Panc1 (cell line): ENCODE data around the gene INPP5A.

ENCODE experiments used
- POLR2AphosphoS5 ChIP-seq: IDR thresholded peaks from 2 replicates; pipeline ENCODE4 v1.6.1; 2012; ENCODE audit warnings: mild to moderate bottlenecking, low read depth, low read length, moderate library complexity
- REST ChIP-seq, 2 experiments: IDR thresholded peaks; 2 replicates each; pipeline ENCODE4 v1.6.1; 2011 to 2012; ENCODE audit warnings: low read depth in 2 of 2, control low read depth in 1 of 2, low read length in 1 of 2, mild to moderate bottlenecking in 1 of 2, moderate library complexity in 1 of 2; ENCODE audit not compliant: insufficient read depth in 1 of 2
- SIN3A ChIP-seq: IDR thresholded peaks from 2 replicates; pipeline ENCODE4 v1.6.1; 2012; ENCODE audit warnings: low read depth, mild to moderate bottlenecking, low read length, moderate library complexity, borderline replicate concordance; ENCODE audit not compliant: insufficient read depth
- TCF7L2 ChIP-seq: IDR thresholded peaks from 2 replicates; pipeline ENCODE4 v1.6.1; 2011; ENCODE audit warnings: mild to moderate bottlenecking, low read depth, low read length, inconsistent platforms
- TF ChIP-seq, protein P1 (sequence below): fragments of 450-650 bp; IDR thresholded peaks from 2 replicates; pipeline ENCODE4 v1.5.1; 2017; ENCODE audit warnings: mild to moderate bottlenecking

DNA sequence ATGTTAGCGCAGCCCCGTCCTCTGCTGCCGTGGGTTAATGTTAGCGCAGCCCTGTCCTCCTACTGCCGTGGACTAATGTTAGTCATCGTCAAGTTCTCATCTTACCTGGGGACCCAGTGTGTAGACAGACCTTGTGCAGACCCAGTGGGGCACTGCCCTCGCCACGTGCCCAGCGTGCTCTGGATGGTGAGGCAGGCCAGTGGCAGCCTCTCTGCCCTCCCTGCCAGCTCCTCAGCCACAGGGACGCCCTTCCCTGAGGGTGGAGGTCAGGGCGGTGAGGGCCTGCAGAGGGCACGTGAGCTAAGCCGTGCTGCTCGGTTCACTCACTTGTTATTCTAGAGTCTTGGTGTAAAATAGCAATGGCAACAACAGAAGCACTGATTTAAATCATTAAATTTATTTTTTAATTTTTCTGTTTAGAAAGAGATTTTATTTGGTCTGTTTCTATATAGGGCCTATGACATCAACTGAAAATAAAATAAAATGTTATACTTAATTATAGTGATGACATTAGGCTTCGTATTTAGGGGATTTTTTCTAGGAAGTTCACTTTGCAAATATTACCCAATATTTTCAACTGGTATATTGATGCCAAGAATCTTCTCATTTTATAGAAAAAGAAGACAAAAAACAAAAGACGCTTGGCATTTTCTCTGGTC lies 199.9 kb downstream of the INPP5A start:
- TF ChIP-seq, protein P1, sequence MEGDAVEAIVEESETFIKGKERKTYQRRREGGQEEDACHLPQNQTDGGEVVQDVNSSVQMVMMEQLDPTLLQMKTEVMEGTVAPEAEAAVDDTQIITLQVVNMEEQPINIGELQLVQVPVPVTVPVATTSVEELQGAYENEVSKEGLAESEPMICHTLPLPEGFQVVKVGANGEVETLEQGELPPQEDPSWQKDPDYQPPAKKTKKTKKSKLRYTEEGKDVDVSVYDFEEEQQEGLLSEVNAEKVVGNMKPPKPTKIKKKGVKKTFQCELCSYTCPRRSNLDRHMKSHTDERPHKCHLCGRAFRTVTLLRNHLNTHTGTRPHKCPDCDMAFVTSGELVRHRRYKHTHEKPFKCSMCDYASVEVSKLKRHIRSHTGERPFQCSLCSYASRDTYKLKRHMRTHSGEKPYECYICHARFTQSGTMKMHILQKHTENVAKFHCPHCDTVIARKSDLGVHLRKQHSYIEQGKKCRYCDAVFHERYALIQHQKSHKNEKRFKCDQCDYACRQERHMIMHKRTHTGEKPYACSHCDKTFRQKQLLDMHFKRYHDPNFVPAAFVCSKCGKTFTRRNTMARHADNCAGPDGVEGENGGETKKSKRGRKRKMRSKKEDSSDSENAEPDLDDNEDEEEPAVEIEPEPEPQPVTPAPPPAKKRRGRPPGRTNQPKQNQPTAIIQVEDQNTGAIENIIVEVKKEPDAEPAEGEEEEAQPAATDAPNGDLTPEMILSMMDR, result no peak
- TF ChIP-seq POLR2AphosphoS5 (no peak), REST (IDR thresholded peaks at IDR 0.05; ENCODE audit: insufficient read depth in 1 of 2, low read depth in 2 of 2, low read length in 1 of 2) (no peak), SIN3A (no peak), TCF7L2 (no peak)
